NCI-H1105 treated with DMSO at 0.1 percent for 48 hours (cell line): Measurements from ENCODE around the gene ABCB7.
"Not testable (repeated sequence)": the region's sequence is repeated elsewhere in the genome, so short reads cannot be mapped to it uniquely, and the experiment has no call there.

Source experiments
- DNase-seq: peaks from one replicate; lab custom pipeline; 2025; lab: John Stamatoyannopoulos, UW

Gene ABCB7

GRCh38 chrX:75155827-75156525 is at the start of gene ABCB7:
Gene ABCB7 (minus strand): TSS chrX:75156283. CDS start chrX:75156272, 11 bp downstream.
- peak; percentile 74 for DNase-seq

GRCh38 chrX:75188415-75189206 is 32.5 kb upstream of the ABCB7 start:
- DNase-seq = peak; percentile 26

- DNase-seq = no peak
Observed at GRCh38 chrX:75181721-75182120, 25.6 kb upstream of the ABCB7 start.

- DNase-seq = not testable (repeated sequence)
Observed at GRCh38 chrX:75179536-75180293, 23.6 kb upstream of the ABCB7 start.

GRCh38 chrX:75172257-75172890 is 16.3 kb upstream of the ABCB7 start:
- not testable (repeated sequence) for DNase-seq

GRCh38 chrX:75158054-75158453 is 2.0 kb upstream of the ABCB7 start:
- no peak for DNase-seq

- DNase-seq = no peak
Observed at GRCh38 chrX:75156531-75156945, 455 bp upstream of the ABCB7 start.

GRCh38 chrX:75155447-75155826 is 646 bp downstream of the ABCB7 start:
- no peak for DNase-seq

- no peak for DNase-seq
Observed at GRCh38 chrX:75154871-75155270, 1.2 kb downstream of the ABCB7 start.

GRCh38 chrX:75151827-75152592 is 4.1 kb downstream of the ABCB7 start:
- no peak for DNase-seq

- no peak for DNase-seq
Observed at GRCh38 chrX:75149654-75150053, 6.4 kb downstream of the ABCB7 start.

GRCh38 chrX:75132672-75133071 is 23.4 kb downstream of the ABCB7 start:
- DNase-seq = no peak

- no peak for DNase-seq
Observed at GRCh38 chrX:75131973-75132627, 24.0 kb downstream of the ABCB7 start.

GRCh38 chrX:75129069-75129468 is 27.0 kb downstream of the ABCB7 start:
- not testable (repeated sequence) for DNase-seq

- no peak for DNase-seq
Observed at GRCh38 chrX:75118296-75118695, 37.8 kb downstream of the ABCB7 start.

GRCh38 chrX:75115707-75116413 is 40.2 kb downstream of the ABCB7 start:
- DNase-seq = no peak

- no peak for DNase-seq
Observed at GRCh38 chrX:75114638-75115037, 41.4 kb downstream of the ABCB7 start.

GRCh38 chrX:75113664-75114063 is 42.4 kb downstream of the ABCB7 start:
- DNase-seq = no peak

- DNase-seq = no peak
Observed at GRCh38 chrX:75107863-75108509, 48.1 kb downstream of the ABCB7 start.

GRCh38 chrX:75106772-75107171 is 49.3 kb downstream of the ABCB7 start:
- no peak for DNase-seq
